ENCODE results near the gene PHF10.
A peak's percentile ranks its signal among the peaks of the same experiment; 100 is the strongest.

Gene PHF10

GRCh38 chr6:169752074-169752623 lies 27.8 kb upstream of the PHF10 start:
- peak overlapping the region; percentile 88 for H3K4me3 ChIP-seq (ENCODE audit: low read depth, low read length)
- no peak for TF ChIP-seq CTCF (IDR thresholded peaks at IDR 0.05; ENCODE audit: low read depth, low read length, missing control alignments)
- no peak for DNase-seq (ENCODE audit: low read depth)

GRCh38 chr6:169751242-169752073 lies 27.2 kb upstream of the PHF10 start, which contains the start of the genes DYNLT2 and ERMARD:
TSS of gene DYNLT2 (minus strand) at chr6:169751572. CDS start at chr6:169751458, 114 bp downstream.
TSS of gene ERMARD (plus strand) at chr6:169751622. CDS start at chr6:169751658, 36 bp downstream.
- DNase-seq (ENCODE audit: low read depth), result peak; percentile 73
- TF ChIP-seq CTCF (IDR thresholded peaks at IDR 0.05; ENCODE audit: low read depth, low read length, missing control alignments), result no peak
- peak within 1 kb of the TSS; percentile 88 for H3K4me3 ChIP-seq (ENCODE audit: low read depth, low read length)

GRCh38 chr6:169746556-169746955 lies 22.3 kb upstream of the PHF10 start:
- TF ChIP-seq CTCF (IDR thresholded peaks at IDR 0.05; ENCODE audit: low read depth, low read length, missing control alignments), result no peak
- H3K4me3 ChIP-seq (ENCODE audit: low read depth, low read length), result no peak overlapping the region
- DNase-seq (ENCODE audit: low read depth), result no peak

GRCh38 chr6:169745405-169745804 lies 21.1 kb upstream of the PHF10 start:
- no peak overlapping the region for H3K4me3 ChIP-seq (ENCODE audit: low read depth, low read length)
- DNase-seq (ENCODE audit: low read depth), result no peak
- TF ChIP-seq CTCF (IDR thresholded peaks at IDR 0.05; ENCODE audit: low read depth, low read length, missing control alignments), result no peak

GRCh38 chr6:169741344-169741743 lies 17.0 kb upstream of the PHF10 start:
- DNase-seq (ENCODE audit: low read depth), result no peak
- TF ChIP-seq CTCF (IDR thresholded peaks at IDR 0.05; ENCODE audit: low read depth, low read length, missing control alignments), result no peak
- H3K4me3 ChIP-seq (ENCODE audit: low read depth, low read length), result no peak overlapping the region

- H3K4me3 ChIP-seq (ENCODE audit: low read depth, low read length), result no peak overlapping the region
- no peak for TF ChIP-seq CTCF (IDR thresholded peaks at IDR 0.05; ENCODE audit: low read depth, low read length, missing control alignments)
- no peak for DNase-seq (ENCODE audit: low read depth)
Observed at GRCh38 chr6:169738976-169739529, 14.8 kb upstream of the PHF10 start.

Data from GM12864 (cell line).